Fibroblast of skin of scalp (primary cell): Measurements from ENCODE around the gene ELOVL3.
"Not testable (repeated sequence)": the region's sequence is repeated elsewhere in the genome, so short reads cannot be mapped to it uniquely, and the experiment has no call there.

Experiments used
- DNase-seq: peaks from one replicate; pipeline ENCODE4 v3.0.0-alpha.2; 2013

The ELOVL3 gene

DNA sequence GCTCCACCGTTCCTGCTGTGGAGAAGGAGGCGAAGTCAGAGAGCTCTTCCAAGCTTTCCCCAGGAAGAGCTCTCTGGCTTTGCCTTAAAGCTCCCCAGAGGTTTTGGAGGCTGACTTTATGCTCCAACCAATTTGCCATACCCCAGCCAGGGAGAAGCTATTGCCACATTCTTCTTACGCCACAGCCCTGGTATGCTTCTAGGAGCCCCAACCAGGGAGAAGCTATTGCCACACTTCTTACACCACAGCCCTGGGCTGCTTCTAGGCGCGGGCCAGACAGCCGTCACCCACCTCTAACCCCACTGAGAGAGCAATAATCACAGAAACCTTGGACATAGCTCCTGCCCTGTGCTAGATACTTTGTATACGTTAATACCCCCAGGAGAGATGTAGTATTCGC, 951 bp downstream of the ELOVL3 start:
- peak; percentile 65 for DNase-seq

DNA sequence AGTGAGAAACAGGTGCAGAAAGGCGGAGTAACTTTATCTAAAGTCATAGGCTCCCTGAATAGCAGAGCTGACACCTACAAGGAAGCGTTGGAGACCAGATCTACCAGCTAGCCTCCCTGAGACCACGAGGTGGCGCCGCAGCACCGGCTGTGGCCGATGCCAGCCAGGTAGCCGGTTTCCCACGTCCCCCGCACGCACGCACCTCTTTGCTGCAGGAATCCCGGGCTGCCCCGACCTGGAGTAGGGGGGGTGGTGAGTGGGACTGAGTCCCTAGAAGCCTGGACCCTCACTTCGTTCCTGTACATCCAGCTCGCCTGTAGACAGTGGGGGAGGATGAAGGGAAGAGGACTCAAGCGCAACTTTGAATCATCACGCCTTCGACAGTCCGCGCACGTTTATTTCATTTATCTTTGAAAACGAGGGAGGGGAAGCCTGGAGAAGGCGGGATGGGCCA, 3.7 kb downstream of the ELOVL3 start:
- peak; percentile 64 for DNase-seq

DNA sequence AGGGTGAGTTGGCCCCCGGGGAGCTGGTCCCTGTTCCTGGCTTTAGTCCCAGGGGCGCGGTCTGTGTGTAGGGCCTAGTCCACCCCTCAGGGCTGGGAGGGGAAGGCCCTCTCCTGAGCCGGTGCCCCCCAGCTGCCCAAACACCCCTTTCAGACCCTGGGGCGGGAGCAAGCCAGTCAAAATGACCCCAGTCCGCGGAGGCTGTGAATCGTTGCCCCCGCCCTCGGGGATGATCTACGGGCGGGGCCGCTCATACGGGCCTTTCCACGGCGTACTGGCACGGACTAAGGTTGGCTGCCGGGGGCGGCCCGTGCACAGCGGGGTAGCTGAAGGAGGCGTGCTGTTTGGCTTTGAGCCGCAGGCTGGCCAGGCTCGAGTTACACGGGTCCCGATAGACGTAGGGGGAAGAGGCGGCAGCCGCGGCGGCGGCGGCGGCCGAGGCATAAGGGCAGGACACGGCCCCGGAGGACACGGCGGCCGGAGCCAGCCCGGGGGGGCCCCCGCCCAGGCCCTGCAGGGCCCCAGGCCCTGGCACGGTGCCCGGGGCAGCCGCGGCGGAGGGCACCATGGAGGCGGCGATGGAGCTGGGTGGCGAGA, 4.3 kb downstream of the ELOVL3 start:
- peak; percentile 68 for DNase-seq

DNA sequence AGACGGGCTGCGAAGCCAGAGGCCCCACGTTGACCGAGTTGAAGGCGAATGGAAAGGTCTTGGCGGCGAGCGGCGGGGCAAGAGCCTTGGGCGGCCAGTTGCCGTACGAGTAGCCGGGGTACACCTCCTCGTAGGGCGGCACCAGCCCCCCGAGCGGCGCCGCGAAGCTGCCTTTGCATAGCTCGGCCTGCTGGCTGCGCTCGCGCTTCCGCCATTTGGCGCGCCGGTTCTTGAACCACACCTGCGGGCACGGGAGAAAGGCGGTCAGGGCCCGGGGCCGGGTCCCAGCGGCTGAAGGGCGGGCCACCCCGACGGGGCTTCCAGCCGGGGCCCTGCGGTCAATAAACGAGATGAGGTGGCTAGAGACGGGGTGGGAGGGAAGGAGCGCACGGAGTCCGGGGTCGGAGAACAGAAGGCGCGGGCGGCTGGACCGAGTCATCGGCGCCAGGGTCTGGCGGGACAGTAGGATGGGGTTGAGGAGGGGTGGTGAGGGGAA, 4.8 kb downstream of the ELOVL3 start:
- no peak for DNase-seq

DNA sequence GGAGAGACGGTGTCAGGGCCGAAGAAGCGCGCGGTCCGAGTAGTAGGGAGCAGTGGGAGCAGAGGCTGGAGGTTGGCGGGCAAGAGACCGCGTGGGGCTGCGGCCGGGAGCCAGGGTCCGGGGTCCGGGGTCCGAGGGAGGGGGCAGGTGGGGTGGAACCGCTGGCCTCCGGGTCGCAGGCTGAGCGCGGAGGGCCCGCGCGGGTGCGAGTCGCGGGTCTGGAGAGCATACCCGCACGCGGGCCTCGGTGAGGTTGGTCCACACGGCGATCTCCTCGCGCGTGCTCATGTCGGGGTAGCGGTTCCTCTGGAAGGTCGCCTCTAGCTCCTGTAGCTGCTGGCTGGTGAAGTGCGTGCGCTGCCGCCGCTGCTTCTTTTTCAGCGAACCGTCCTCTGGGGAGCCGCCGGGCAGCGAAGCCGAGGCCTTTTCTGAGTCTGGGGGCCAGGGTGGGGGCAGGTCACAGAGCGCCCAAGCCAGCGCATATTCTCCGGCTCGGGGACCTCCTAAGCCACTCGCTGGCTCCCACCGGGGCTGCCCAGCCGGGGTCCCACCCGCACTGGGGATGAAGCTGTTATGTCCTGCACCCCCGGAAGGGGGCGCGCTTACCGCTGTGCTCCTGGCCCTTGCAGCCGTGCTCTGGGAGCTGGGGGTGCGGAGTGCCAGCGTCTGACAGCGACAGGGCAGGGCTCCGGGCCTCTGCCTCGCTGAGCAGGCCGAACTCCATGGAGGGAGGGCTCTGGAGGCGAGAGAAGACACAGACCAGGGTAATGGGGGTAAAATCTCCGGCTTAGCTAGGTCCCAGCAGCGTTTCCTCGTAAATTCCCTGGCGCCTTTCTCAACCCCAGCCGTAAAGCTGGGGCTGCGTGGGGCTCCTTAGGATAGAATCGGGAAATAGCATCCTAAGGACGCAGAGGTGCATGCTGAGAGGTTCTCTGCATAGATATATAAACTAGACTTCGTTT, 5.5 kb downstream of the ELOVL3 start:
- DNase-seq = peak; percentile 41

DNA sequence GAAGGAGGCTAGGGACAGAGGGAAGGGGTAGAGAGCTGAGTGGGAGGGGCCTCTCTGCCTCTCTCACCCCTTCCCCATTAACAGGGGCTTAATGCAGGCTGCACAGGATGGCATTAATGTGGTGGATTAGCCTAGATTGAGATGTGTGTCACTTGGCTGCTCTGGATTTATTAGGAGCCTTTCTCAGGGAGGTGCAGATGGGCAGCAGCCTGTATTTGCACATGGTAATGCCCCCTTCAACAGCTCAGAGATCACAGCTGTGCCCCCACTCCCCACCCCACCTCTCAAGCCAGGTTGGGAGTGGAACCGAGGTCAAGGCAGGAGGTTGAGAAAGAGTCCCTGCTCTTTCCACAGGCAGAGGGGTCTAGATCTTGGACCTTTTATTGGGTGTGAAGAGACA, 7.9 kb downstream of the ELOVL3 start:
- no peak for DNase-seq

DNA sequence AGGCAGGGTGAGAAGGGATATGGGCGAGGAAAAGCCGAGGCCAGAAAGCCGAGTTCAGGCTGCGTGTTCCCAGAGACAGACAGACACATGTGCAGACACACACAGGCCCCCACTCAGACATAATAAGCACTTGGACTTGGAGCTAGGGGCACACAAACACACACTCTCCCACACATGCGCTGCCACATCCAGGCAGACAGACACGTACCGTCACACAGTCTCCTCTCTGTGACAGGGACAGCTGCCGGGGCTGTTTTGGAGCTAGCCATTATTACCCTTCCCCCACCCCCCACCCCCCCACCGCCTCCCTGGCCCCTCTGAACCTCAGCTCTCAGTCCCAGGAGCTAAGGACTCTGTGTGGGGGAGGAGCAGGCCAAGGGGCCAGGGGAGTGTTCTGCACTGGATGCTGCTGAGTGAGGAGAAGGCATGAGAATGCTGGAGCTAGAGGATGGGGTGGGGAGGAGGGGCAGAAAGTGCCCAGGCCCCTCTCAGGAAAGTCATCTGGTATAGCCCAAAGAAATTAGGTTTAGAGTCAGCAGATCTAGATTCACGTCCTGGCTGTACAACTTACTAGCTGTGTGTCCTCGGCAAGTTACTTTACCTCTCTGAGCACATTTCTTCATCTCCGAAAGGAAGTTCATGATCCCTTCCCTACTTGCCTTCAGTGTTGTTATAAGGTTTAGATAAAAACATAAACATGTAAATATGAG, 8.9 kb downstream of the ELOVL3 start:
- DNase-seq = no peak

DNA sequence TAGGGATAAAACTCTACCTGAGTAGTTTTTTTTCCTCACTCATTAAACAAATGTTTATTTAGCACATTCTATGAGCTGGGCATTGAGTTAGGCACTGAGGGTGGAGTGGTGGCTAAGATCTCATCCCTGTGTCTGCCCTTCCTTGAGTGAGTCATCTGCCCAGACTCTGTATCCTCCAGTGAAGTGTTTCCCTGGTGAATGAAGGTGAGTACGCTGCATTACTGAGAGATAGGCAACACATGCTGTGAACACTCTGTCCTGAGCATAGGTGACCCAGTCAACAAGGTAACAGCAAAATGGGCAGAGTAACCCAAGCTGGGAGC, 9.5 kb downstream of the ELOVL3 start:
- no peak for DNase-seq

DNA sequence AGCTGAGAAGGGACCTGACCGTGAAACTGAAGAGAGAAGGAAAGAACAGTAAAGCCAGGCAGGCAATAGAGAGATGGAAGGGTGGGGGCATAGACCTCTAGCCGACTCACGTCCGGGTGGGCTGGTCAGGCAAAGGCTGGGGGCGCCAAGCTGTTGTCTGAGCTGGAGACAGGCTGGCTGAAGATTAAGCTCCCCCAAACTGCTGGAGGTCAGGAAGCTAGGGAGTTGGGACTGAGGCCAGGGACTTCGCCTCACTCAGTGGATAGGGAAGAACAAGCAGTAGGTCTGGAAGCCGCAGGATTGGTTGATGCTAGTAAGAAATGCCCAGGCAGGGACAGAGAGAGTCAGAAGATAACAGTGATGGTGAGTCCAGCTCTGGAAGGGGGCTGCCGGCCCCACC, 9.9 kb downstream of the ELOVL3 start:
- DNase-seq = no peak

DNA sequence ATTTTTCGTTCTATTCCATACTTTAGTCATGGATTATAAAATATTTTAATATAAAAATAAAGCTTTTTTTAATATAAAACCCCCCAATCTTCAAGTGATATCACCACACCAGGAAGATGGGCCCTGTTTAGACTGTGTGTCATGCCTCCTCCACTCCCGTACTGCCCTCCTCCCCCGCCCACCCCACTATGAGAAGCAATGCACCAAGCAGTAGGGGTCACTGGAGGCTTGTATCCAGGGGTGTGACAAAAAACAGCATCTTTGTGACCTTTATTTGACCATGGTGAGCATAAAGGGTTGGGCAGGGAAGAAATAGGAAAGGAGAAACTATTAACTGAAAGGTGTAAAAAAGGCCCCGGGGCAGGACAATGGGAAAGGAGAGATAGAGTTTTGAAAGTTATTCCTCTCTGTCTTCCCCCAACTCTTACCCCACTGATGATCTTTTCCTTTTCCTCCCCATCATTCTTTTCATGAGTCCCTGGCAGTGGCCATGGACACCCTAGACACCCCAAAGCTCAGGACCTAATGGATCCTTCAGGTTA, 11.7 kb downstream of the ELOVL3 start:
- DNase-seq = no peak

DNA sequence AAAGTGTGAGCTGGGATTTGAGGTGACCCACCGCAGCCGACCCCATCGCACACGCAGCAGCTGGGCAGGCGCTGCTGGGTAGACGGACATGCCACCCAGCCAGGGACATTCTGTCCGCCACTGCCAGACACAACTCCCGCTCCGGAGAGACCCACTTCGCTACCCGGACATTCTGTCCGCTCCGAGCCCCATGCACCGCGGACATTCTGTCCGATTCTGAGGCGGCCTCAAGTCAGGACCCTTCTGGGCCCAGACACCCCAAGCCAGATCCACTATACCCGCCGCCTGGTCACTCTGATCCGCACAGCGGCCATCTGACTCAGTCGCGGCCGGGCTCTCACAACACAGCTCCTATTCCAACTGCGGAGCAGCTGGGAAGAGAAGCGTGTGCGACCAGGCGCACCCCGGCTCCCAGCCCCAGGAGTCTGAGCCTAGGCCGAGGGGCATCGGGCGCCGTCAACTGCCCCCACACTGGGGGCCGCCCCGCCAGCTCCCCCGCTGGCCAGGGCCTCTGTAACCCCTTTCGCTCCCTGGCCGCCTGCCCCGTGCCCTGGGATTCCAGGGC, 14.4 kb downstream of the ELOVL3 start:
- DNase-seq = no peak

DNA sequence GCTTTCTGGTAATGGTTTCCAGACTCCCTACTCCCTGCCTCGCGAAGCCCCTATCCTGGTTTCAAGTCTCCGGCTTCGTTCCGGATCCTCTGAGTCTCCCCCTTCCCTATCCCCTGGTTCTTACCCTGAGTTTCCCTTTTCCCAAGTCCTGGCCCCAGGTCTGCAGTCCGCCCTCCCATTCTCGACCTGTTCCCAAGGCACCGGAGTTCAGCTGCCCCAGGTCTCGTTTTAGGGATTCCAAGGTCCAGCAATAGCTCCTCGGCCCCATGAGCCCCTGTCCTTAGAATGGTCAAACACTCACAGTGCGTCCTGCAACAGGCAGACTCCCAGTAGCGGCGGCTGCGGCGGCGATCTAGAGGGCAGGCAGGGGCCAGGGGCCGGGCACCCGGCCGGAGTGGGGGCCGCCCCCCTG, 14.9 kb downstream of the ELOVL3 start:
- DNase-seq = no peak

DNA sequence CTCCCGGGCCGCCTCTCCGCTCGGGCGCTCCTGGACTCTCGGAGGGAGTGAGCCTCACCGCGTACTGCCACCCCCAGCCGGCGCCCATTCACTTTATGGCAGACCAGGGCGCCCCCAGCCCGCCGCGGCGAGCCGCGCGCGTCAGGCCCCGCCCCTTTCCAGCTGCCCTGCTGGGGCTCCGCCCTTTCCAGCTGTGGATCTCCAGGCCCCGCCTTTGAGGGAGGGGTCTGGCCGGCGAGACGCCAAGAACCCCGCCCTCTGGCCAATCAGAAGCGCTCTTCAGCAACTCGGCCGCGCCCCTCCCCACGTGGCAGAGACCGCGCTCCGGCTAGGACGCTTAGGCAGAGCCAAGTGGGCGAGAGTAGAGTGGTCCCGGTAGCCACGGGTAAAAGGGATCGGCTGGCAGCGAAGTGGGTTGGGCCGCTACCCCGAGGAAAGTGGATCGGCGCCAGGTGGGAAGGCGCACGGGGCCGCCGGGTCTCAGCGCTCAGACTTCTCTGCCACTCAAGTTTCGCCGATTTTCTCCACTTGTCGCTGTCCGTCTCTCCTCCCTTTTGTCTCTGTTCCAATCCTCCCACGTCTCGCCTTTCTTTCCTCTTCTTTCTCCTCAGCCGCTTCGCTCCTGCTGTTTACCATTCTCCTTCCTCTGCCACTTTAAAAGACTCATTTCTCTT, 15.5 kb downstream of the ELOVL3 start, which contains the start of gene PITX3:
Gene PITX3, minus strand, starts transcription at position 69 of the 674 bp plus-strand sequence. CDS start 9,432 bp downstream, outside the sequence.
- DNase-seq = peak; percentile 92

DNA sequence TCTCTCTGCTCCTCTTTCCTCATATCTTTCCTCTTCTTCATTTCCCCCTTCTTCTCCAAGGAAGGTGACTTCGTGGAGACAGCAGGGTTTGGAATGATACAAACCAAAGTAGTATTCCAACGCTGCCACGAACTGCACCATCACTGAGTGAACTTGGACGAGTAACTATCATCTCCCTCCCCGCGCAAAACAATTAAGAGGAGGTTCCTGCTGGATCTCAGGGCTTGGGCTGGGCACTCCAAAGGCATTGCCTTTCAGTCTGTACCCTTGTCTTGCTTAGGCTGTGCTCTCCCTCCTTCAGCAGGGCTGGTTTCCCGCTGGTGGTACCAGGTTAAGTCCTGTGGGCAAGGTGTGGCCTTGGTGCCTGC, 16.0 kb downstream of the ELOVL3 start:
- DNase-seq = no peak

DNA sequence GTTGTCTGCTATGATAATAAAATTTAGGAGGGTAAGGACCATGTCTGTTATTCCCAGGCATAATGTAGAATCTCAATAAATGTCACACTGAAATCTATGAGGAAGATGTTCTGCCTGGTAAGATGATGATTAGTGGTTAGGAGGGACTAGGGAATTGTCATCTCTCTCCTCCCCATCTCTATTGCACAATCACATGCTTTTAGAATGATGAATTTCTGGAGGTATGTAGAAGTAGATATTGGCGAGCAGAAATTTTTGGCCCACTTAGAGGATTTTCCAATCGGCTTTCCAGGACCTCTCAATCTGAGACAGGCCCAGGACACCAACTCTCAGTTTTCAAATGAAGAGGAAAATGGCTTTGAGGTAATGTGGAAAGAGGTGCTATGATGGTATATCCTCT, 17.2 kb downstream of the ELOVL3 start:
- DNase-seq = peak; percentile 89

DNA sequence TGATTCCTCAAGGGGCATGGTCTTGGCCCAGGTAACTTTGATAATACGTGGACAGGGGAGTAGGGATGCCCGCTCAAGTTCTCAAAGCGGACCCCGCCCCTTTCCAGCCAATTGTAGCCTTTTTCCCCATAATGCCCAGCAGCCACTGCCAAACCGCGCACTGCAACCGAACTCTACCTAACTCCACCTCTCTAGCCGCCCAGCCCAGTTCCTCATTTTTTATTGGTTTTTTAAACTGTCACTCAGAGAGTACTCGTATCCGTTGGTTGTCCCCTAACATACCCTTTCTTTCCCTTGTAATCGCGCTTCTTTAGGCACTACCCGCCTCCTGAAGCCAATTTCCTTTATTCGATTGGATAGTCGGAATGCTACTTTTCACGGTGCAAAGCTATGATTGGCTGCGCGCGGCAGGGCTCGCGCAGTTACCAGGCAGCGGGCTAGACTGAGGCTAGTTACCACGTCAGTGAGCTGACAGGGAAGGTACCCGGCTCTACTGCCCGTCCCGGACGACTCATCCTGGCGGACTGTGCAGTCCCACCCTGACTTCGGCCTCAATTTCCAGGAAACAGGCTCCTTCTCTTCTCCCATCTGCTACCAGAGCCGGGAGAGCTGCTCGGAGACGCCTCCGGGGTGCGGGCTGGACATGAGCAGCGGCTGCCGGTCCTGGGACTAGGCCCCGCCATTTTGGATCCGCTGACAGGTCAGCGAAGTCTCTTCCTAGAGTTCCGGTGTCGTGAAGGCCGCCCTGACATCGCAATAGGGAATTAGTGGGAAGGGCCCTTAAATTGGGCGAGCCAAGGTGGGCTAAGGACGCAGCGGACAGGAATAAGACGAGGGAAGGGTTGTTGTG, 19.2 kb downstream of the ELOVL3 start, which contains the start of gene GBF1:
Gene GBF1, plus strand, starts transcription at position 451 of the 850 bp plus-strand sequence. CDS start 13,407 bp downstream, outside the sequence.
- DNase-seq = peak; percentile 100

DNA sequence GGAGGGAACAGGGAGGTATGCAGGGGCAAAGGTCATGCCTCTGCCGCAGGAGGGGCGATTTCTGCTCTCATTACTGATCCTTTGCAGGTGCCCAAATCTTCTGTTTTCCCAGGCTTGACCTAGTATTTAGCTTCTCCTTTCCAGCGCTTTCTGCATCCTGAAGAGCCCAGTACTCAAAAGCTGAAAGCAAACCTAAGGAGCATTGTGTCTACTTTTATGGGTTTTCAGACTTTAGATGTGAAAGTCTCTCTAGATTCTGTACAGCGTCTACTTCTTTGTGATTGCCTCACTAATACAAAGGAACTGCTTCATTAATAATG, 19.8 kb downstream of the ELOVL3 start:
- no peak for DNase-seq

DNA sequence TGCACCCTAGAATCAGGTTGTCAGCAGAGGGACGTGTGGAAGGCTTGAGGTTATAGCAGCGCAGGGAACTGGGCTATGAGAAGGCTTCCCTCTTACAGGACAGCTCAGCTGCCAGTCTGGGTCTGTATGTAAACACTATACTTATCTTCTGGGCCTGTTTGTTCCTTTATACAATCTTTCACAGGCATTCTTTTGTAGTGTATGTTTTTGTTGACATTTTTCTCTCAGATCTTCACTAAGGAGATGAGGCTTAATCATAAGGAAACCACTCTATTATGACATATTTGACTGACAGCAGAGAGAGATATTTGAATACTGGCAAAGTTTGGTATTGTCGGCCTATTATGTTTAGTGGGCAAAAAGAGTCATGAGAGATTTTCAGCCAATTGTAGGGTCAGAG, 20.2 kb downstream of the ELOVL3 start:
- DNase-seq = no peak

DNA sequence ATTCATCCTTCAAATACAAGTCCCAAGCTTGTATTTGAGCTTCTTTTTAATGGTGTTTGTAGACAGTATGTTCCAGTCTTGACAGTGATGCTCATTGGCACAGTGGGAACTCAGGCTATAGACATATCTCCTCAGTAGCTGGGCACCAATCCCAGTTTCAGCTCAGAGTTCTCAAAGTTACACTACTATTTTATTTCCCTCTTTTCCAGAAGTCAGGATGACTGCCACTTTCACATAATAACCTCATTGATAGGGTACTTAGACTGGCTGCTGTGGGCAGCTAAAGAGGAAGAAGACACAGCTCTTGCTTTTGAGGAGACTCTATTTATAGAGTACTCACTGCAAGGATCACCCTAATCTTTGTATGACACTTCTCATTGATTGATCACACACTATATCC, 21.6 kb downstream of the ELOVL3 start:
- no peak for DNase-seq

DNA sequence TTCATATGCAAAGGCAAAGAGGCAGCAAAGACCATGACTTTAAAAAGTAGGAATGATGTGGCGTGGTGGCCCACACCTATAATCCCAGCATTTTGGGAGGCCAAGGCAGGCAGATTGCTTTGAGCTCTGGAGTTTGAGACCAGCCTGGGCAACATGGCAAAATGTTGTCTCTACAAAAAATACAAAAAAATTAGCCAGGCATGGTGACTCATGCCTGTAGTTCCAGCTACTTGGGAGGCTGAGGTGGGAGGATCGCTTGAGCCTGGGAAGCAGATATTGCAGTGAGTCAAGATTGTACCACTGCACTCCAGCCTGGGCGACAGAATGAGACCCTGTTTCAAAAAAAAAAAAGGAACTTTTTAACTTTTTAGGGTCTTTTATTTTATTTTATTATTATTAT, 26.4 kb downstream of the ELOVL3 start:
- DNase-seq = not testable (repeated sequence)

DNA sequence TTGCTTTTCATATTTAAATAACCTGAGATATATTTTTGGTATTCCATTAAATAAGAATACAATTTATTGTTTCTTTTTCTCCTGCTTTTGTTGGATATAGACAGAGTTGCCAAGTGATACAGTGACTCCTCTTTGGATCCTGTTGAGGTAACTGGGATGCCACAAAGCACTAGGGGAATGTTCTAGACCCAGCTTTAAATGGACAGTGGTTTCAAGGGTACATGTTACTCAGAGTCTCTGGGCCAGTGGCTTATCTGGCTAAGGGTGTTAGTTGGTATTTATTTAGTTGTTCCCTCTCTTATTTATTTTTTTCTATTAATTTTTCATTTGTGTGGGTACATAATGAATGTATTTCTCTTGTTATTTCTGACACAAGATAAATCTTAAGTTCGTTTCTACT, 28.3 kb downstream of the ELOVL3 start:
- DNase-seq = no peak
